Measurements from ENCODE around the gene LRRK1. TPM values are rescaled to one million over a fixed set of nuclear protein-coding genes. Genes with fewer than 3 reads are reported as not detected.
A peak's percentile ranks its signal among the peaks of the same experiment; 100 is the strongest.

LRRK1 gene
- total and polyA plus RNA-seq, 2 of the 4 experiments (the other 2 are of a cell fraction): 3.0 to 5.8 TPM

DNA sequence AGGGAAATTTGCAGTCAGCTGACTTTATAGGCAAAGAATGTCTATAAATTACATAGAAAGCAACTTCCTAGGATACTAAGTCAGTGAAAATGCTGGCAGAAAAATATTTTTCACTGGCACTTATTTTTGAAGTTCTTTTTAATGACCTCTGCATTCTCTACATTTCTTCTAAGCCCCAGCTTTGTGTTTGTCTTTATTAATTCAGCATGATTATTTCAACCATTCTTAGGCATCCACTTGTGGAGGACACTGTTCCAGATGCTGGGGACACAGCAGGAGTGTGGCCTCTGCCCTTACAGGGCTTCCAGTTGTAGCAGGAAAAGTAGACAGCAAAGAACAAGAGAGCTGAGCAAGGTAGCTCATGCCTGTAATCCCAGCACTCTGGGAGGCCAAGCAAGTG is 15.0 kb downstream of the LRRK1 start:
- H3K4me3 ChIP-seq (ENCODE audit: insufficient read depth, low read depth, low read length): no peak overlapping the region
- no peaks in the 10 kb centered on the region for H3K36me3 ChIP-seq (ENCODE audit: control insufficient read depth, insufficient read depth, low read length)
- H3K14ac ChIP-seq (replicated peaks; ENCODE audit: low read depth, low read length): no peak overlapping the region
- no peak for DNase-seq
- H2AFZ ChIP-seq (replicated peaks; ENCODE audit: low read length, poor library complexity): no peak overlapping the region
- H3K4me1 ChIP-seq (ENCODE audit: control insufficient read depth, insufficient read depth, low read length): peaks cover 2% of the 10 kb centered on the region; the same call in 1 of the 2 replicates
- no peak overlapping the region for H3K4ac ChIP-seq (ENCODE audit: low read depth, low read length)
- no peak overlapping the region for H3K9ac ChIP-seq (ENCODE audit: low read depth, low read length)
- no peak overlapping the region for H4K5ac ChIP-seq (ENCODE audit: low read depth, low read length)
- no TSS peak for BruUV-seq (replicated peaks)
- intact Hi-C loops (cut with micrococcal nuclease) (no loop called here), dilution Hi-C loops (cut with HindIII; ENCODE audit: low sequenced_read_pairs, unreplicated experiment) (no loop called here), in situ Hi-C loops (cut with MboI; ENCODE audit: low sequenced_read_pairs) (no loop called here)
- H4K8ac ChIP-seq (ENCODE audit: low read depth in 2 of 2, low read length in 2 of 2): no peak overlapping the region
- no peak overlapping the region for H2BK20ac ChIP-seq (ENCODE audit: low read depth, low read length)
- no peaks in the 10 kb centered on the region; a peak in 1 of 4 replicates for H3K79me1 ChIP-seq (ENCODE audit: low read depth in 1 of 2, low read length in 2 of 2)
- no peak overlapping the region for H2BK5ac ChIP-seq (ENCODE audit: low read depth, low read length, poor library complexity, severe bottlenecking)
- no peak overlapping the region for H2AK5ac ChIP-seq (ENCODE audit: low read depth, low read length)
- H3K56ac ChIP-seq (ENCODE audit: extremely low read depth, insufficient read depth, low read length): no peak overlapping the region
- no peaks in the 10 kb centered on the region for H3K9me3 ChIP-seq (ENCODE audit: control insufficient read depth, insufficient read depth, low read length)
- TF ChIP-seq USF2 (IDR thresholded peaks at IDR 0.05; ENCODE audit: low read depth, low read length): no peak
- TF ChIP-seq RFX5 (IDR thresholded peaks at IDR 0.05; ENCODE audit: low read depth, low read length): no peak
- no peak for TF ChIP-seq MAFK (IDR thresholded peaks at IDR 0.05; ENCODE audit: low read depth, low read length)
- TF ChIP-seq BHLHE40 (IDR thresholded peaks at IDR 0.05; ENCODE audit: low read depth, low read length): no peak
- TF ChIP-seq MXI1 (IDR thresholded peaks at IDR 0.05; ENCODE audit: borderline replicate concordance, low read depth, low read length): no peak
- no peak for TF ChIP-seq FOS (IDR thresholded peaks at IDR 0.05; ENCODE audit: low read depth, low read length)
- no peak for TF ChIP-seq NFE2L2 (IDR thresholded peaks at IDR 0.05; ENCODE audit: low read depth, low read length)
- TF ChIP-seq RCOR1 (IDR thresholded peaks at IDR 0.05; ENCODE audit: insufficient replicate concordance, low read length): no peak
- no peak for TF ChIP-seq CHD1 (IDR thresholded peaks at IDR 0.05; ENCODE audit: low read depth, low read length)
- TF ChIP-seq SMC3 (IDR thresholded peaks at IDR 0.05; ENCODE audit: low read depth, low read length): no peak
- TF ChIP-seq CEBPB (IDR thresholded peaks at IDR 0.05; ENCODE audit: low read depth, low read length): no peak
- TF ChIP-seq RAD21 (IDR thresholded peaks at IDR 0.05; ENCODE audit: low read length): no peak
- TF ChIP-seq, protein P1, sequence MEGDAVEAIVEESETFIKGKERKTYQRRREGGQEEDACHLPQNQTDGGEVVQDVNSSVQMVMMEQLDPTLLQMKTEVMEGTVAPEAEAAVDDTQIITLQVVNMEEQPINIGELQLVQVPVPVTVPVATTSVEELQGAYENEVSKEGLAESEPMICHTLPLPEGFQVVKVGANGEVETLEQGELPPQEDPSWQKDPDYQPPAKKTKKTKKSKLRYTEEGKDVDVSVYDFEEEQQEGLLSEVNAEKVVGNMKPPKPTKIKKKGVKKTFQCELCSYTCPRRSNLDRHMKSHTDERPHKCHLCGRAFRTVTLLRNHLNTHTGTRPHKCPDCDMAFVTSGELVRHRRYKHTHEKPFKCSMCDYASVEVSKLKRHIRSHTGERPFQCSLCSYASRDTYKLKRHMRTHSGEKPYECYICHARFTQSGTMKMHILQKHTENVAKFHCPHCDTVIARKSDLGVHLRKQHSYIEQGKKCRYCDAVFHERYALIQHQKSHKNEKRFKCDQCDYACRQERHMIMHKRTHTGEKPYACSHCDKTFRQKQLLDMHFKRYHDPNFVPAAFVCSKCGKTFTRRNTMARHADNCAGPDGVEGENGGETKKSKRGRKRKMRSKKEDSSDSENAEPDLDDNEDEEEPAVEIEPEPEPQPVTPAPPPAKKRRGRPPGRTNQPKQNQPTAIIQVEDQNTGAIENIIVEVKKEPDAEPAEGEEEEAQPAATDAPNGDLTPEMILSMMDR (conservative IDR thresholded peaks at IDR 0.05; ENCODE audit: low read depth, low read length): no peak
- TF ChIP-seq, protein P2, sequence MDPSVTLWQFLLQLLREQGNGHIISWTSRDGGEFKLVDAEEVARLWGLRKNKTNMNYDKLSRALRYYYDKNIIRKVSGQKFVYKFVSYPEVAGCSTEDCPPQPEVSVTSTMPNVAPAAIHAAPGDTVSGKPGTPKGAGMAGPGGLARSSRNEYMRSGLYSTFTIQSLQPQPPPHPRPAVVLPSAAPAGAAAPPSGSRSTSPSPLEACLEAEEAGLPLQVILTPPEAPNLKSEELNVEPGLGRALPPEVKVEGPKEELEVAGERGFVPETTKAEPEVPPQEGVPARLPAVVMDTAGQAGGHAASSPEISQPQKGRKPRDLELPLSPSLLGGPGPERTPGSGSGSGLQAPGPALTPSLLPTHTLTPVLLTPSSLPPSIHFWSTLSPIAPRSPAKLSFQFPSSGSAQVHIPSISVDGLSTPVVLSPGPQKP (IDR thresholded peaks at IDR 0.05; ENCODE audit: borderline replicate concordance, low read depth, low read length): no peak
- TF ChIP-seq POLR2A (IDR thresholded peaks at IDR 0.05; ENCODE audit: low read depth, low read length): no peak
- TF ChIP-seq MAZ (IDR thresholded peaks at IDR 0.05; ENCODE audit: borderline replicate concordance, low read depth, low read length): no peak
- no peak overlapping the region for H4K91ac ChIP-seq (ENCODE audit: insufficient read depth, low read depth, low read length)
- H3K18ac ChIP-seq (ENCODE audit: low read depth, low read length): no peak overlapping the region
- H3K4me2 ChIP-seq (ENCODE audit: low read depth, low read length): no peak overlapping the region
- H3K27ac ChIP-seq (ENCODE audit: insufficient read depth, low read length): no peak overlapping the region
- peaks cover 4% of the 10 kb centered on the region; the same call in 1 of the 2 replicates for H3K9me1 ChIP-seq (ENCODE audit: insufficient read depth, low read length)
- no peak overlapping the region for H2BK15ac ChIP-seq (ENCODE audit: low read depth, low read length)
- H3K23ac ChIP-seq (ENCODE audit: low read depth, low read length): no peak overlapping the region
- ChIA-PET CTCF (interaction anchor here (0.6 kb wide), 1 partner anchor 16 kb away, joined by 3 read pairs; no protein-coding TSS in a partner anchor), POLR2A (ENCODE audit: unreplicated experiment) (no interaction called here)
- ATAC-seq (ENCODE audit: low read depth): peak; percentile 44
- no peak overlapping the region for H2AK9ac ChIP-seq (replicated peaks; ENCODE audit: low read depth, low read length, poor library complexity)
- no peaks in the 10 kb centered on the region for H3K27me3 ChIP-seq (ENCODE audit: control insufficient read depth, insufficient read depth, low read length)
- no peak overlapping the region for H2BK120ac ChIP-seq (ENCODE audit: low read depth, low read length)
- no peaks in the 10 kb centered on the region for H4K20me1 ChIP-seq (ENCODE audit: insufficient read depth, low read length)
